Suprapubic skin (tissue), 3 donors: ENCODE results near the gene CA6.

Source experiments
- POLR2A ChIP-seq, 2 donors: fragments of 450-650 bp; IDR thresholded peaks; one replicate each; pipeline ENCODE4 v1.6.1; 2017; ENCODE audit warnings: antibody characterized with exemption in 2 of 2, mild to moderate bottlenecking in 2 of 2, moderate library complexity in 2 of 2
- TF ChIP-seq, protein P1 (sequence below), 2 donors: fragments of 200-600 bp in 1 of 2; fragments of 450-650 bp in 1 of 2; sonication (generic) in 1 of 2; IDR thresholded peaks; one replicate each; pipeline ENCODE4 v1.5.1; 2016 to 2019; ENCODE audit warnings: antibody characterized with exemption in 2 of 2, mild to moderate bottlenecking in 1 of 2, moderate library complexity in 1 of 2

GRCh38 chr1:8925406-8925805, 20.3 kb upstream of the CA6 start:
- TF ChIP-seq, protein P1, sequence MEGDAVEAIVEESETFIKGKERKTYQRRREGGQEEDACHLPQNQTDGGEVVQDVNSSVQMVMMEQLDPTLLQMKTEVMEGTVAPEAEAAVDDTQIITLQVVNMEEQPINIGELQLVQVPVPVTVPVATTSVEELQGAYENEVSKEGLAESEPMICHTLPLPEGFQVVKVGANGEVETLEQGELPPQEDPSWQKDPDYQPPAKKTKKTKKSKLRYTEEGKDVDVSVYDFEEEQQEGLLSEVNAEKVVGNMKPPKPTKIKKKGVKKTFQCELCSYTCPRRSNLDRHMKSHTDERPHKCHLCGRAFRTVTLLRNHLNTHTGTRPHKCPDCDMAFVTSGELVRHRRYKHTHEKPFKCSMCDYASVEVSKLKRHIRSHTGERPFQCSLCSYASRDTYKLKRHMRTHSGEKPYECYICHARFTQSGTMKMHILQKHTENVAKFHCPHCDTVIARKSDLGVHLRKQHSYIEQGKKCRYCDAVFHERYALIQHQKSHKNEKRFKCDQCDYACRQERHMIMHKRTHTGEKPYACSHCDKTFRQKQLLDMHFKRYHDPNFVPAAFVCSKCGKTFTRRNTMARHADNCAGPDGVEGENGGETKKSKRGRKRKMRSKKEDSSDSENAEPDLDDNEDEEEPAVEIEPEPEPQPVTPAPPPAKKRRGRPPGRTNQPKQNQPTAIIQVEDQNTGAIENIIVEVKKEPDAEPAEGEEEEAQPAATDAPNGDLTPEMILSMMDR (IDR thresholded peaks at IDR 0.05), result no peak
- no peak for TF ChIP-seq POLR2A (IDR thresholded peaks at IDR 0.05)
